WTC11 (cell line): ENCODE data around the gene XKR8. TPM values are rescaled to one million over a fixed set of nuclear protein-coding genes. Genes with fewer than 3 reads are reported as not detected.
A peak's percentile ranks its signal among the peaks of the same experiment; 100 is the strongest.

Experiments used
- ATAC-seq: fragments of 200-7000 bp; cut with Tn5 transposase; 2 replicates; pipeline ENCODE4 v1.10.0; 2021; ENCODE audit warnings: mild to moderate bottlenecking, moderate library complexity
- CTCF ChIA-PET: fragments of 300-600 bp; sonication (Branson Sonifier 250); formaldehyde crosslinking; loops from one replicate; lab custom pipeline; 2021; ENCODE audit warnings: antibody characterized with exemption; lab: Charles Lee
- POLR2A ChIA-PET: fragments of 350-600 bp; sonication (Branson Sonifier 250); formaldehyde crosslinking; loops from one replicate; lab custom pipeline; 2021; ENCODE audit warnings: antibody characterized with exemption; lab: Charles Lee
- DNase-seq: peaks from one replicate; pipeline ENCODE4 v3.0.0; 2021; ENCODE audit warnings: low spot score
- H3K27ac Mint-ChIP-seq: 2 replicates; pipeline ENCODE4 v1.8.0; 2021; ENCODE audit warnings: mixed read lengths
- H3K27me3 Mint-ChIP-seq: 2 replicates; pipeline ENCODE4 v1.8.0; 2021; ENCODE audit warnings: low read depth, mild to moderate bottlenecking, moderate library complexity, mixed read lengths
- H3K36me3 Mint-ChIP-seq: 2 replicates; pipeline ENCODE4 v1.8.0; 2021; ENCODE audit warnings: mixed read lengths
- H3K4me1 Mint-ChIP-seq: 2 replicates; pipeline ENCODE4 v1.8.0; 2022; ENCODE audit warnings: mixed read lengths
- H3K4me3 Mint-ChIP-seq: 2 replicates; pipeline ENCODE4 v1.8.0; 2021; ENCODE audit warnings: mild to moderate bottlenecking, moderate library complexity, mixed read lengths
- H3K9me3 Mint-ChIP-seq: 2 replicates; pipeline ENCODE4 v1.8.0; 2021; ENCODE audit warnings: mixed read lengths
- ELF4 ChIP-seq: sonication (generic); formaldehyde crosslinking; IDR thresholded peaks from 2 replicates; pipeline ENCODE4 v1.8.1; 2022; ENCODE audit warnings: low read depth, mild to moderate bottlenecking, moderate library complexity, missing genetic modification reagents
- HMGA2 ChIP-seq: fragments of 250-450 bp; sonication (Bioruptor Pico); IDR thresholded peaks from 2 replicates; pipeline ENCODE4 v1.4.0; 2021; ENCODE audit warnings: mild to moderate bottlenecking, moderate library complexity
- JAZF1 ChIP-seq: fragments of 250-450 bp; sonication (Bioruptor Pico); IDR thresholded peaks from 2 replicates; pipeline ENCODE4 v1.9.0; 2021; ENCODE audit warnings: moderate library complexity, mild to moderate bottlenecking, inconsistent platforms
- MXD4 ChIP-seq: fragments of 250-450 bp; sonication (Bioruptor Pico); IDR thresholded peaks from 2 replicates; pipeline ENCODE4 v1.8.0; 2021; ENCODE audit warnings: mild to moderate bottlenecking, moderate library complexity, borderline replicate concordance
- NFYB ChIP-seq: sonication (generic); formaldehyde crosslinking; conservative IDR thresholded peaks from 2 replicates; pipeline ENCODE4 v1.8.0; 2022; ENCODE audit warnings: low read depth, missing genetic modification reagents
- NR1H2 ChIP-seq: sonication (generic); formaldehyde crosslinking; IDR thresholded peaks from 2 replicates; pipeline ENCODE4 v1.9.0; 2021; ENCODE audit warnings: mild to moderate bottlenecking, moderate library complexity, missing genetic modification reagents
- PRRX2 ChIP-seq: fragments of 250-450 bp; sonication (Bioruptor Pico); IDR thresholded peaks from 2 replicates; pipeline ENCODE4 v1.8.0; 2021; ENCODE audit warnings: mild to moderate bottlenecking
- SOX15 ChIP-seq: fragments of 250-450 bp; sonication (Bioruptor Pico); IDR thresholded peaks from 2 replicates; pipeline ENCODE4 v1.9.0; 2021; ENCODE audit warnings: mild to moderate bottlenecking
- SP1 ChIP-seq: sonication (generic); formaldehyde crosslinking; conservative IDR thresholded peaks from 2 replicates; pipeline ENCODE4 v1.8.1; 2022; ENCODE audit warnings: missing genetic modification reagents
- ZNF121 ChIP-seq: sonication (generic); formaldehyde crosslinking; IDR thresholded peaks from 2 replicates; pipeline ENCODE4 v1.8.0; 2023; ENCODE audit warnings: missing genetic modification reagents
- ZNF219 ChIP-seq: sonication (generic); formaldehyde crosslinking; IDR thresholded peaks from 2 replicates; pipeline ENCODE4 v1.8.0; 2023; ENCODE audit warnings: missing genetic modification reagents, mild to moderate bottlenecking, borderline replicate concordance
- ZNF396 ChIP-seq: fragments of 250-450 bp; sonication (Bioruptor Pico); IDR thresholded peaks from 2 replicates; pipeline ENCODE4 v1.8.0; 2021; ENCODE audit warnings: mild to moderate bottlenecking, moderate library complexity, borderline replicate concordance
- ZNF423 ChIP-seq: fragments of 250-450 bp; sonication (Bioruptor Pico); IDR thresholded peaks from 2 replicates; pipeline ENCODE4 v2.1.2; 2022; ENCODE audit warnings: mild to moderate bottlenecking, moderate library complexity
- total RNA-seq: library from RNA; stranded (reverse); gene quantifications from 3 replicates; pipeline ENCODE4 v1.2.3, GENCODE V29; 2021
- TF ChIP-seq, protein P1 (sequence below): sonication (generic); formaldehyde crosslinking; IDR thresholded peaks from 2 replicates; pipeline ENCODE4 v1.8.0; 2023; ENCODE audit warnings: missing genetic modification reagents, mild to moderate bottlenecking, borderline replicate concordance
- TF ChIP-seq, protein P2 (sequence below): sonication (generic); formaldehyde crosslinking; IDR thresholded peaks from 2 replicates; pipeline ENCODE4 v1.8.1; 2022; ENCODE audit warnings: mild to moderate bottlenecking, missing genetic modification reagents, moderate library complexity, borderline replicate concordance
- TF ChIP-seq, protein P3 (sequence below): sonication (generic); formaldehyde crosslinking; IDR thresholded peaks from 2 replicates; pipeline ENCODE4 v1.8.0; 2022; ENCODE audit warnings: mild to moderate bottlenecking, missing genetic modification reagents
- TF ChIP-seq, protein P4 (sequence below): sonication (generic); formaldehyde crosslinking; IDR thresholded peaks from 2 replicates; pipeline ENCODE4 v1.8.0; 2022; ENCODE audit warnings: mild to moderate bottlenecking, missing genetic modification reagents
- TF ChIP-seq, protein P5 (sequence below): sonication (generic); formaldehyde crosslinking; IDR thresholded peaks from 2 replicates; pipeline ENCODE4 v1.8.1; 2023; ENCODE audit warnings: mild to moderate bottlenecking, moderate library complexity, missing genetic modification reagents
- TF ChIP-seq, protein P6 (sequence below): fragments of 250-450 bp; sonication (Bioruptor Pico); conservative IDR thresholded peaks from 2 replicates; pipeline ENCODE4 v1.9.0; 2021; ENCODE audit warnings: mild to moderate bottlenecking
- TF ChIP-seq, protein P7 (sequence below): sonication (generic); formaldehyde crosslinking; IDR thresholded peaks from 2 replicates; pipeline ENCODE4 v1.8.1; 2023; ENCODE audit warnings: mild to moderate bottlenecking, missing genetic modification reagents, moderate library complexity
- TF ChIP-seq, protein P8 (sequence below): fragments of 250-450 bp; sonication (Bioruptor Pico); IDR thresholded peaks from 2 replicates; pipeline ENCODE4 v1.9.0; 2021; ENCODE audit warnings: moderate library complexity, mild to moderate bottlenecking, inconsistent platforms, borderline replicate concordance
- TF ChIP-seq, protein P9 (sequence below): sonication (generic); formaldehyde crosslinking; IDR thresholded peaks from 2 replicates; pipeline ENCODE4 v1.8.1; 2022; ENCODE audit warnings: low read depth, mild to moderate bottlenecking, moderate library complexity, missing genetic modification reagents, borderline replicate concordance

XKR8 gene
- total RNA-seq, 1 experiment from 2014 or later = 15.5 TPM

DNA sequence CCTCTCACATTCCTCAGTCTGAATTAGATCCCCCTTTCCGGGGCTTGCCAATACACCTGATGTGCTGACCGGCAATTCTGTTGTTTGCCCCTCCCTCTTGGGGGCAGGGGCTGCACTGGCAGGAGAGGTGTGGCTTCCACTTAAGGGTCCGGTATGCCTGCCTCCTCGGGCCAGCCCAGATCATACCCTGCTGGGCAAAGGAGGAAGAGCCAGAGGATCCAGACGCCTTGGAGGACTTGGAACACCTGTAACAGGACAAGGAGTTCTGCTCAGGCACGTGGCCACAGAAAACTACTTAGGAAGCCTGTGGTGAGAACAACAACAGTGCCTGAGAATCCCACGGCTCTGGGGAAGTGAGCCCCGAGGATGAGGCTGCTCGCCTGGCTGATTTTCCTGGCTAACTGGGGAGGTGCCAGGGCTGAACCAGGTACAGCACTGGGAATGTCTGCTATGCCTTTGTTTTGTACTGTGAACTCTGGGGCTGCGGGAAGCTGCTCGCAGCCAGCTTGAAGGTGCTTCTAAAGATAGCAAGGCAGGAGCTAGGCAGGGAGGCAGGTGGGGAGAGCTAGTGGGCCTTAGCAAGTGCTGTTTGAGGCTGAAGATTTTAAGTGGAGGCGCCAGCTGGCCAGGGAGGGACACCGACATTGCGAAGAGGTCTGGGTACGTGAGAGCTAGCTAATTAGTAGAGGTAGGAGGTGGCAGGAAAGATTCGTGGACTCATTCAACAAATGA lies 24.8 kb upstream of the XKR8 start, which contains the start of gene SMPDL3B:
TSS of gene SMPDL3B (plus strand) at position 183 of the 732 bp plus-strand sequence. CDS start at position 367, 184 bp downstream.
- DNase-seq (peak; percentile 87), ATAC-seq (peak; percentile 97)
- no peaks in the 10 kb centered on the region for H3K9me3 Mint-ChIP-seq
- peak within 1 kb of the TSS; percentile 82 for H3K4me3 Mint-ChIP-seq
- peaks cover 48% of the 10 kb centered on the region for H3K4me1 Mint-ChIP-seq
- no peaks in the 10 kb centered on the region for H3K36me3 Mint-ChIP-seq
- ChIA-PET POLR2A (interaction anchor here (0.5 to 0.9 kb wide), 3 partner anchors 17 to 209 kb away, joined by 3 to 5 read pairs (median 4); partner anchors contain the start of gene FAM76A), CTCF (interaction anchor here (0.6 to 1.4 kb wide), 4 partner anchors 12 to 356 kb away, joined by 3 to 5 read pairs (median 4); no protein-coding TSS in a partner anchor)
- peak within 1 kb of the TSS; percentile 88 for H3K27ac Mint-ChIP-seq
- no peaks in the 10 kb centered on the region; the same call in 1 of the 2 replicates for H3K27me3 Mint-ChIP-seq
- TF ChIP-seq, protein P1, sequence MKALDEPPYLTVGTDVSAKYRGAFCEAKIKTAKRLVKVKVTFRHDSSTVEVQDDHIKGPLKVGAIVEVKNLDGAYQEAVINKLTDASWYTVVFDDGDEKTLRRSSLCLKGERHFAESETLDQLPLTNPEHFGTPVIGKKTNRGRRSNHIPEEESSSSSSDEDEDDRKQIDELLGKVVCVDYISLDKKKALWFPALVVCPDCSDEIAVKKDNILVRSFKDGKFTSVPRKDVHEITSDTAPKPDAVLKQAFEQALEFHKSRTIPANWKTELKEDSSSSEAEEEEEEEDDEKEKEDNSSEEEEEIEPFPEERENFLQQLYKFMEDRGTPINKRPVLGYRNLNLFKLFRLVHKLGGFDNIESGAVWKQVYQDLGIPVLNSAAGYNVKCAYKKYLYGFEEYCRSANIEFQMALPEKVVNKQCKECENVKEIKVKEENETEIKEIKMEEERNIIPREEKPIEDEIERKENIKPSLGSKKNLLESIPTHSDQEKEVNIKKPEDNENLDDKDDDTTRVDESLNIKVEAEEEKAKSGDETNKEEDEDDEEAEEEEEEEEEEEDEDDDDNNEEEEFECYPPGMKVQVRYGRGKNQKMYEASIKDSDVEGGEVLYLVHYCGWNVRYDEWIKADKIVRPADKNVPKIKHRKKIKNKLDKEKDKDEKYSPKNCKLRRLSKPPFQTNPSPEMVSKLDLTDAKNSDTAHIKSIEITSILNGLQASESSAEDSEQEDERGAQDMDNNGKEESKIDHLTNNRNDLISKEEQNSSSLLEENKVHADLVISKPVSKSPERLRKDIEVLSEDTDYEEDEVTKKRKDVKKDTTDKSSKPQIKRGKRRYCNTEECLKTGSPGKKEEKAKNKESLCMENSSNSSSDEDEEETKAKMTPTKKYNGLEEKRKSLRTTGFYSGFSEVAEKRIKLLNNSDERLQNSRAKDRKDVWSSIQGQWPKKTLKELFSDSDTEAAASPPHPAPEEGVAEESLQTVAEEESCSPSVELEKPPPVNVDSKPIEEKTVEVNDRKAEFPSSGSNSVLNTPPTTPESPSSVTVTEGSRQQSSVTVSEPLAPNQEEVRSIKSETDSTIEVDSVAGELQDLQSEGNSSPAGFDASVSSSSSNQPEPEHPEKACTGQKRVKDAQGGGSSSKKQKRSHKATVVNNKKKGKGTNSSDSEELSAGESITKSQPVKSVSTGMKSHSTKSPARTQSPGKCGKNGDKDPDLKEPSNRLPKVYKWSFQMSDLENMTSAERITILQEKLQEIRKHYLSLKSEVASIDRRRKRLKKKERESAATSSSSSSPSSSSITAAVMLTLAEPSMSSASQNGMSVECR (CRISPR knock-in tag) = no peak
- TF ChIP-seq PRRX2 (no peak), ZNF121 (CRISPR knock-in tag) (peak; percentile 98), SP1 (CRISPR knock-in tag) (no peak), ZNF423 (CRISPR knock-in tag) (no peak), ELF4 (CRISPR knock-in tag) (no peak), HMGA2 (CRISPR knock-in tag) (no peak), JAZF1 (CRISPR knock-in tag) (no peak), ZNF219 (CRISPR knock-in tag) (no peak), NR1H2 (CRISPR knock-in tag) (no peak), SOX15 (CRISPR knock-in tag) (no peak), ZNF396 (CRISPR knock-in tag) (no peak), MXD4 (CRISPR knock-in tag) (no peak), NFYB (CRISPR knock-in tag) (no peak)
- TF ChIP-seq, protein P2, sequence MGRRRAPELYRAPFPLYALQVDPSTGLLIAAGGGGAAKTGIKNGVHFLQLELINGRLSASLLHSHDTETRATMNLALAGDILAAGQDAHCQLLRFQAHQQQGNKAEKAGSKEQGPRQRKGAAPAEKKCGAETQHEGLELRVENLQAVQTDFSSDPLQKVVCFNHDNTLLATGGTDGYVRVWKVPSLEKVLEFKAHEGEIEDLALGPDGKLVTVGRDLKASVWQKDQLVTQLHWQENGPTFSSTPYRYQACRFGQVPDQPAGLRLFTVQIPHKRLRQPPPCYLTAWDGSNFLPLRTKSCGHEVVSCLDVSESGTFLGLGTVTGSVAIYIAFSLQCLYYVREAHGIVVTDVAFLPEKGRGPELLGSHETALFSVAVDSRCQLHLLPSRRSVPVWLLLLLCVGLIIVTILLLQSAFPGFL (CRISPR knock-in tag) = no peak
- TF ChIP-seq, protein P3, sequence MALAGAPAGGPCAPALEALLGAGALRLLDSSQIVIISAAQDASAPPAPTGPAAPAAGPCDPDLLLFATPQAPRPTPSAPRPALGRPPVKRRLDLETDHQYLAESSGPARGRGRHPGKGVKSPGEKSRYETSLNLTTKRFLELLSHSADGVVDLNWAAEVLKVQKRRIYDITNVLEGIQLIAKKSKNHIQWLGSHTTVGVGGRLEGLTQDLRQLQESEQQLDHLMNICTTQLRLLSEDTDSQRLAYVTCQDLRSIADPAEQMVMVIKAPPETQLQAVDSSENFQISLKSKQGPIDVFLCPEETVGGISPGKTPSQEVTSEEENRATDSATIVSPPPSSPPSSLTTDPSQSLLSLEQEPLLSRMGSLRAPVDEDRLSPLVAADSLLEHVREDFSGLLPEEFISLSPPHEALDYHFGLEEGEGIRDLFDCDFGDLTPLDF (CRISPR knock-in tag) = no peak
- TF ChIP-seq, protein P4, sequence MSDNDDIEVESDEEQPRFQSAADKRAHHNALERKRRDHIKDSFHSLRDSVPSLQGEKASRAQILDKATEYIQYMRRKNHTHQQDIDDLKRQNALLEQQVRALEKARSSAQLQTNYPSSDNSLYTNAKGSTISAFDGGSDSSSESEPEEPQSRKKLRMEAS (CRISPR knock-in tag) = peak; percentile 79
- TF ChIP-seq, protein P5, sequence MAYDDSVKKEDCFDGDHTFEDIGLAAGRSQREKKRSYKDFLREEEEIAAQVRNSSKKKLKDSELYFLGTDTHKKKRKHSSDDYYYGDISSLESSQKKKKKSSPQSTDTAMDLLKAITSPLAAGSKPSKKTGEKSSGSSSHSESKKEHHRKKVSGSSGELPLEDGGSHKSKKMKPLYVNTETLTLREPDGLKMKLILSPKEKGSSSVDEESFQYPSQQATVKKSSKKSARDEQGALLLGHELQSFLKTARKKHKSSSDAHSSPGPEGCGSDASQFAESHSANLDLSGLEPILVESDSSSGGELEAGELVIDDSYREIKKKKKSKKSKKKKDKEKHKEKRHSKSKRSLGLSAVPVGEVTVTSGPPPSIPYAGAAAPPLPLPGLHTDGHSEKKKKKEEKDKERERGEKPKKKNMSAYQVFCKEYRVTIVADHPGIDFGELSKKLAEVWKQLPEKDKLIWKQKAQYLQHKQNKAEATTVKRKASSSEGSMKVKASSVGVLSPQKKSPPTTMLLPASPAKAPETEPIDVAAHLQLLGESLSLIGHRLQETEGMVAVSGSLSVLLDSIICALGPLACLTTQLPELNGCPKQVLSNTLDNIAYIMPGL = no peak
- TF ChIP-seq, protein P6, sequence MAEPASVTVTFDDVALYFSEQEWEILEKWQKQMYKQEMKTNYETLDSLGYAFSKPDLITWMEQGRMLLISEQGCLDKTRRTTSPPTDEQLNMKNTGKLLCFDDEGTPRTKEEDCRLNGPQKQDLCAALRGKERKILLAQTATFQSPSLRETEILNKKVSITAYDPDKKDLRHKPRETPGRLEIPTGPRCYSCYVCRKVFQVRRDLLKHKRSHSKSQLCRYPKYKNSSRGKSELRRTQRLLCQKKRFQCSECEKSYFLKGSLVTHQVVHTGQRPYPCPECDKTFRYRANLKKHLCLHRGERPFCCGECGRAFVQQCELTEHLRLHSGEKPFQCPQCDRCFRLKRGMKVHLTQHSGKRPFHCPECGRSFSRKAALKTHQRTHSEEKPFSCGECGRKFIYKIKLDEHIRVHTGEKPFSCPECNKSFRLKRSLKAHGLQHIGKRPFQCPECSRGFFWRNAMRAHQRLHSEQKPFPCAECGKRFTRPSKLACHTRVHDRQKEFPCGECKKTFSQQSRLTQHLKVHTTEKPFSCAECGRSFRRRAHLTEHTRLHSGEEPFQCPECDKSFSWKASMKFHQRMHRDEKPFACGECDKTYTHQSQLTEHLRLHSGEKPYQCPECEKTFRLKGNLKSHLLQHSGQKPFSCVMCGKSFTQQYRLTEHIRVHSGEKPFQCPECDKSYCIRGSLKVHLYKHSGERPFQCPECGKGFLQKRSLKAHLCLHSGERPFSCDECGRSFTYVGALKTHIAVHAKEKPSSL (CRISPR knock-in tag) = no peak
- TF ChIP-seq, protein P7, sequence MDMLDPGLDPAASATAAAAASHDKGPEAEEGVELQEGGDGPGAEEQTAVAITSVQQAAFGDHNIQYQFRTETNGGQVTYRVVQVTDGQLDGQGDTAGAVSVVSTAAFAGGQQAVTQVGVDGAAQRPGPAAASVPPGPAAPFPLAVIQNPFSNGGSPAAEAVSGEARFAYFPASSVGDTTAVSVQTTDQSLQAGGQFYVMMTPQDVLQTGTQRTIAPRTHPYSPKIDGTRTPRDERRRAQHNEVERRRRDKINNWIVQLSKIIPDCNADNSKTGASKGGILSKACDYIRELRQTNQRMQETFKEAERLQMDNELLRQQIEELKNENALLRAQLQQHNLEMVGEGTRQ = peak; percentile 56; the same call in 1 of the 2 replicates
- TF ChIP-seq, protein P8, sequence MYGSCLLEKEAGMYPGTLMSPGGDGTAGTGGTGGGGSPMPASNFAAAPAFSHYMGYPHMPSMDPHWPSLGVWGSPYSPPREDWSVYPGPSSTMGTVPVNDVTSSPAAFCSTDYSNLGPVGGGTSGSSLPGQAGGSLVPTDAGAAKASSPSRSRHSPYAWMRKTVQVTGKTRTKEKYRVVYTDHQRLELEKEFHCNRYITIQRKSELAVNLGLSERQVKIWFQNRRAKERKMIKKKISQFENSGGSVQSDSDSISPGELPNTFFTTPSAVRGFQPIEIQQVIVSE (CRISPR knock-in tag) = no peak
- TF ChIP-seq, protein P9, sequence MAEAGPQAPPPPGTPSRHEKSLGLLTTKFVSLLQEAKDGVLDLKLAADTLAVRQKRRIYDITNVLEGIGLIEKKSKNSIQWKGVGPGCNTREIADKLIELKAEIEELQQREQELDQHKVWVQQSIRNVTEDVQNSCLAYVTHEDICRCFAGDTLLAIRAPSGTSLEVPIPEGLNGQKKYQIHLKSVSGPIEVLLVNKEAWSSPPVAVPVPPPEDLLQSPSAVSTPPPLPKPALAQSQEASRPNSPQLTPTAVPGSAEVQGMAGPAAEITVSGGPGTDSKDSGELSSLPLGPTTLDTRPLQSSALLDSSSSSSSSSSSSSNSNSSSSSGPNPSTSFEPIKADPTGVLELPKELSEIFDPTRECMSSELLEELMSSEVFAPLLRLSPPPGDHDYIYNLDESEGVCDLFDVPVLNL (CRISPR knock-in tag) = no peak
